HepG2 (cell line): Measurements from ENCODE around the gene ANKRD35. TPM values are rescaled to one million over a fixed set of nuclear protein-coding genes. Genes with fewer than 3 reads are reported as not detected.
A peak's percentile ranks its signal among the peaks of the same experiment; 100 is the strongest.

ENCODE experiments used
- IKZF4 ChIP-seq: sonication (generic); formaldehyde crosslinking; IDR thresholded peaks from 2 replicates; pipeline ENCODE4 v1.5.1; 2020; ENCODE audit warnings: borderline replicate concordance, mild to moderate bottlenecking, low read depth, missing genetic modification reagents; ENCODE audit errors: not compliant biosample characterization
- KAT7 ChIP-seq: IDR thresholded peaks from 2 replicates; pipeline ENCODE4 v1.6.1; 2018; ENCODE audit warnings: borderline replicate concordance, missing compliant biosample characterization
- KLF9 ChIP-seq: IDR thresholded peaks from 2 replicates; pipeline ENCODE4 v1.6.1; 2016; ENCODE audit warnings: low read depth
- SAP130 ChIP-seq: IDR thresholded peaks from 2 replicates; pipeline ENCODE4 v1.6.1; 2016; ENCODE audit warnings: low read depth
- SP5 ChIP-seq: IDR thresholded peaks from 2 replicates; pipeline ENCODE4 v1.6.1; 2016; ENCODE audit warnings: low read depth, borderline replicate concordance
- ZNF44 ChIP-seq: sonication (generic); formaldehyde crosslinking; IDR thresholded peaks from 2 replicates; pipeline ENCODE4 v1.5.1; 2020; ENCODE audit warnings: mild to moderate bottlenecking, missing genetic modification reagents
- ZNF572 ChIP-seq: sonication (generic); formaldehyde crosslinking; IDR thresholded peaks from 2 replicates; pipeline ENCODE4 v1.5.1; 2020; ENCODE audit warnings: mild to moderate bottlenecking, missing genetic modification reagents
- ZNF781 ChIP-seq: sonication (generic); formaldehyde crosslinking; IDR thresholded peaks from 2 replicates; pipeline ENCODE4 v1.5.1; 2020; ENCODE audit warnings: borderline replicate concordance, mild to moderate bottlenecking, missing genetic modification reagents; ENCODE audit errors: not compliant biosample characterization
- polyA plus RNA-seq, 8 experiments: library from polyadenylated mRNA; depleted of rRNA in 3 of 8; stranded (reverse) in 7 of 8; unstranded in 1 of 8; fragments of >200 nt; fragmentation: Illumina TruSeq in 4 of 8; extraction: Trizol in 4 of 8; gene quantifications; 2 replicates each; pipeline versions ENCODE4 v1.2.1 to v1.2.3, GENCODE V29; 2011 to 2016; ENCODE audit warnings: low read depth in 4 of 8, missing spikeins in 1 of 8, mixed read lengths in 1 of 8; ENCODE audit not compliant: insufficient read depth in 1 of 8
- total RNA-seq, 5 experiments: library from RNA; depleted of rRNA; stranded (reverse); fragments of >200 nt; fragmentation: Illumina TruSeq; extraction: Trizol; gene quantifications; 2 replicates each; pipeline ENCODE4 v1.2.3, GENCODE V29; 2016; ENCODE audit warnings: low read depth in 1 of 5
- TF ChIP-seq, protein P1 (sequence below): sonication (generic); formaldehyde crosslinking; conservative IDR thresholded peaks from 2 replicates; pipeline ENCODE4 v1.4.0; 2020; ENCODE audit warnings: missing genetic modification reagents
- TF ChIP-seq, protein P2 (sequence below): sonication (generic); formaldehyde crosslinking; conservative IDR thresholded peaks from 2 replicates; pipeline ENCODE4 v1.4.0; 2020; ENCODE audit warnings: missing genetic modification reagents
- TF ChIP-seq, protein P3 (sequence below): IDR thresholded peaks from 2 replicates; pipeline ENCODE4 v1.6.1; 2016; ENCODE audit warnings: missing compliant biosample characterization, missing genetic modification reagents, borderline replicate concordance
- TF ChIP-seq, protein P4 (sequence below): sonication (generic); formaldehyde crosslinking; IDR thresholded peaks from 2 replicates; pipeline ENCODE4 v1.5.1; 2020; ENCODE audit warnings: missing genetic modification reagents, mild to moderate bottlenecking, borderline replicate concordance
- TF ChIP-seq, protein P5 (sequence below): sonication (generic); formaldehyde crosslinking; IDR thresholded peaks from 2 replicates; pipeline ENCODE4 v1.4.0; 2020; ENCODE audit warnings: missing genetic modification reagents
- TF ChIP-seq, protein P6 (sequence below): sonication (generic); formaldehyde crosslinking; conservative IDR thresholded peaks from 2 replicates; pipeline ENCODE4 v1.4.0; 2020; ENCODE audit warnings: missing genetic modification reagents

The ANKRD35 gene
- total and polyA plus RNA-seq, 2 of the 13 experiments (the other 11 are each of a cell fraction or from before 2014, with no cell fraction given), result 0.02 TPM; not detected in 1

DNA sequence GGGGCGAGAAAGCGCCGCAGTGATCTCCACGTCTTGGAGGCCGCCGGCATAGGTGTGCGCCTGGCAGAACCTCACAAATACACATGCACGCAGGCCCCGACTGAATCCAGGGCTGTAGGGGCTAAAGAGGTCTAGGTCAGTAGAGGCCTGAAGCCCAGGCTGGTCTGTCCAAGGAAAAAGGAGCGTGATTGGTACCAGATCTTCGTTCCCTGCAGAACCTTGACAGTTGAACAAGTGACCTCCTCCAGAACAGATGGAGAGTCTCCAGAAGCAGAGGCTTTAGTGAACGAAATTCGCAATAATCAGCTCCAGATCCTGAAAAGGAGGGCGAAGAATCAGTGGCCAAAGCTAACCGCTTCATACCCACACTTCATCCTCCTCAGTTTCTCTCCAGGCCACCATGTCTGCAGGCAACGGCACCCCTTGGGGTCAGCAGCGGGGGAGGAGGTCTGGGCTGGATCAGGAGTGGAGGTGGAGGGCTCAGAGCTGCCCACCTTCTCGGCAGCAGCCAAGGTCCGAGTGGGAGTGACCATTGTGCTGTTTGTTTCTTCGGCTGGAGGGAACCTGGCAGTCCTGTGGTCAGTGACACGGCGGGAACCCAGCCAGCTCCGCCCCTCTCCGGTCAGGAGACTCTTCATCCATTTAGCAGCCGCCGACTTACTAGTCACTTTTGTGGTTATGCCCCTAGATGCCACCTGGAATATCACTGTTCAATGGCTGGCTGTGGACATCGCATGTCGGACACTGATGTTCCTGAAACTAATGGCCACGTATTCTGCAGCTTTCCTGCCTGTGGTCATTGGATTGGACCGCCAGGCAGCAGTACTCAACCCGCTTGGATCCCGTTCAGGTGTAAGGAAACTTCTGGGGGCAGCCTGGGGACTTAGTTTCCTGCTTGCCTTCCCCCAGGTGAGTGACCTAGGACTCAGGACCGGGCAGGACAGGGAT lies 33.6 kb upstream of the ANKRD35 start (continued):
- 0 out of 2 replicates have a peak, but pooled peaks have one; percentile 58 for TF ChIP-seq ZNF572
- peak; percentile 24; the same call in 1 of the 2 replicates for TF ChIP-seq KLF9 (CRISPR knock-in tag)
- TF ChIP-seq, protein P1, sequence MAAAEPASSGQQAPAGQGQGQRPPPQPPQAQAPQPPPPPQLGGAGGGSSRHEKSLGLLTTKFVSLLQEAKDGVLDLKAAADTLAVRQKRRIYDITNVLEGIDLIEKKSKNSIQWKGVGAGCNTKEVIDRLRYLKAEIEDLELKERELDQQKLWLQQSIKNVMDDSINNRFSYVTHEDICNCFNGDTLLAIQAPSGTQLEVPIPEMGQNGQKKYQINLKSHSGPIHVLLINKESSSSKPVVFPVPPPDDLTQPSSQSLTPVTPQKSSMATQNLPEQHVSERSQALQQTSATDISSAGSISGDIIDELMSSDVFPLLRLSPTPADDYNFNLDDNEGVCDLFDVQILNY, result 0 out of 2 replicates have a peak, but pooled peaks have one; percentile 36
- TF ChIP-seq SAP130 (CRISPR knock-in tag), result peak; percentile 35
- TF ChIP-seq, protein P2, sequence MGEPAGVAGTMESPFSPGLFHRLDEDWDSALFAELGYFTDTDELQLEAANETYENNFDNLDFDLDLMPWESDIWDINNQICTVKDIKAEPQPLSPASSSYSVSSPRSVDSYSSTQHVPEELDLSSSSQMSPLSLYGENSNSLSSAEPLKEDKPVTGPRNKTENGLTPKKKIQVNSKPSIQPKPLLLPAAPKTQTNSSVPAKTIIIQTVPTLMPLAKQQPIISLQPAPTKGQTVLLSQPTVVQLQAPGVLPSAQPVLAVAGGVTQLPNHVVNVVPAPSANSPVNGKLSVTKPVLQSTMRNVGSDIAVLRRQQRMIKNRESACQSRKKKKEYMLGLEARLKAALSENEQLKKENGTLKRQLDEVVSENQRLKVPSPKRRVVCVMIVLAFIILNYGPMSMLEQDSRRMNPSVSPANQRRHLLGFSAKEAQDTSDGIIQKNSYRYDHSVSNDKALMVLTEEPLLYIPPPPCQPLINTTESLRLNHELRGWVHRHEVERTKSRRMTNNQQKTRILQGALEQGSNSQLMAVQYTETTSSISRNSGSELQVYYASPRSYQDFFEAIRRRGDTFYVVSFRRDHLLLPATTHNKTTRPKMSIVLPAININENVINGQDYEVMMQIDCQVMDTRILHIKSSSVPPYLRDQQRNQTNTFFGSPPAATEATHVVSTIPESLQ (CRISPR knock-in tag), result no peak
- TF ChIP-seq, protein P3, sequence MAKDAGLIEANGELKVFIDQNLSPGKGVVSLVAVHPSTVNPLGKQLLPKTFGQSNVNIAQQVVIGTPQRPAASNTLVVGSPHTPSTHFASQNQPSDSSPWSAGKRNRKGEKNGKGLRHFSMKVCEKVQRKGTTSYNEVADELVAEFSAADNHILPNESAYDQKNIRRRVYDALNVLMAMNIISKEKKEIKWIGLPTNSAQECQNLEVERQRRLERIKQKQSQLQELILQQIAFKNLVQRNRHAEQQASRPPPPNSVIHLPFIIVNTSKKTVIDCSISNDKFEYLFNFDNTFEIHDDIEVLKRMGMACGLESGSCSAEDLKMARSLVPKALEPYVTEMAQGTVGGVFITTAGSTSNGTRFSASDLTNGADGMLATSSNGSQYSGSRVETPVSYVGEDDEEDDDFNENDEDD (CRISPR knock-in tag), result peak; percentile 65; the same call in 1 of the 2 replicates
- peak; percentile 33 for TF ChIP-seq ZNF781 (CRISPR knock-in tag)
- TF ChIP-seq, protein P4, sequence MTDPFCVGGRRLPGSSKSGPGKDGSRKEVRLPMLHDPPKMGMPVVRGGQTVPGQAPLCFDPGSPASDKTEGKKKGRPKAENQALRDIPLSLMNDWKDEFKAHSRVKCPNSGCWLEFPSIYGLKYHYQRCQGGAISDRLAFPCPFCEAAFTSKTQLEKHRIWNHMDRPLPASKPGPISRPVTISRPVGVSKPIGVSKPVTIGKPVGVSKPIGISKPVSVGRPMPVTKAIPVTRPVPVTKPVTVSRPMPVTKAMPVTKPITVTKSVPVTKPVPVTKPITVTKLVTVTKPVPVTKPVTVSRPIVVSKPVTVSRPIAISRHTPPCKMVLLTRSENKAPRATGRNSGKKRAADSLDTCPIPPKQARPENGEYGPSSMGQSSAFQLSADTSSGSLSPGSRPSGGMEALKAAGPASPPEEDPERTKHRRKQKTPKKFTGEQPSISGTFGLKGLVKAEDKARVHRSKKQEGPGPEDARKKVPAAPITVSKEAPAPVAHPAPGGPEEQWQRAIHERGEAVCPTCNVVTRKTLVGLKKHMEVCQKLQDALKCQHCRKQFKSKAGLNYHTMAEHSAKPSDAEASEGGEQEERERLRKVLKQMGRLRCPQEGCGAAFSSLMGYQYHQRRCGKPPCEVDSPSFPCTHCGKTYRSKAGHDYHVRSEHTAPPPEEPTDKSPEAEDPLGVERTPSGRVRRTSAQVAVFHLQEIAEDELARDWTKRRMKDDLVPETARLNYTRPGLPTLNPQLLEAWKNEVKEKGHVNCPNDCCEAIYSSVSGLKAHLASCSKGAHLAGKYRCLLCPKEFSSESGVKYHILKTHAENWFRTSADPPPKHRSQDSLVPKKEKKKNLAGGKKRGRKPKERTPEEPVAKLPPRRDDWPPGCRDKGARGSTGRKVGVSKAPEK (CRISPR knock-in tag), result 0 out of 2 replicates have a peak, but pooled peaks have one; percentile 31
- peak; percentile 36 for TF ChIP-seq SP5 (CRISPR knock-in tag)
- TF ChIP-seq, protein P5, sequence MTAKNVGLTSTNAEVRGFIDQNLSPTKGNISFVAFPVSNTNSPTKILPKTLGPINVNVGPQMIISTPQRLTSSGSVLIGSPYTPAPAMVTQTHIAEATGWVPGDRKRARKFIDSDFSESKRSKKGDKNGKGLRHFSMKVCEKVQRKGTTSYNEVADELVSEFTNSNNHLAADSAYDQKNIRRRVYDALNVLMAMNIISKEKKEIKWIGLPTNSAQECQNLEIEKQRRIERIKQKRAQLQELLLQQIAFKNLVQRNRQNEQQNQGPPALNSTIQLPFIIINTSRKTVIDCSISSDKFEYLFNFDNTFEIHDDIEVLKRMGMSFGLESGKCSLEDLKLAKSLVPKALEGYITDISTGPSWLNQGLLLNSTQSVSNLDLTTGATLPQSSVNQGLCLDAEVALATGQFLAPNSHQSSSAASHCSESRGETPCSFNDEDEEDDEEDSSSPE (CRISPR knock-in tag), result peak; percentile 35; the same call in 1 of the 2 replicates
- TF ChIP-seq KAT7, result 0 out of 2 replicates have a peak, but pooled peaks have one; percentile 6
- TF ChIP-seq IKZF4 (CRISPR knock-in tag), result peak; percentile 47
- no peak for TF ChIP-seq ZNF44 (CRISPR knock-in tag)
- TF ChIP-seq, protein P6, sequence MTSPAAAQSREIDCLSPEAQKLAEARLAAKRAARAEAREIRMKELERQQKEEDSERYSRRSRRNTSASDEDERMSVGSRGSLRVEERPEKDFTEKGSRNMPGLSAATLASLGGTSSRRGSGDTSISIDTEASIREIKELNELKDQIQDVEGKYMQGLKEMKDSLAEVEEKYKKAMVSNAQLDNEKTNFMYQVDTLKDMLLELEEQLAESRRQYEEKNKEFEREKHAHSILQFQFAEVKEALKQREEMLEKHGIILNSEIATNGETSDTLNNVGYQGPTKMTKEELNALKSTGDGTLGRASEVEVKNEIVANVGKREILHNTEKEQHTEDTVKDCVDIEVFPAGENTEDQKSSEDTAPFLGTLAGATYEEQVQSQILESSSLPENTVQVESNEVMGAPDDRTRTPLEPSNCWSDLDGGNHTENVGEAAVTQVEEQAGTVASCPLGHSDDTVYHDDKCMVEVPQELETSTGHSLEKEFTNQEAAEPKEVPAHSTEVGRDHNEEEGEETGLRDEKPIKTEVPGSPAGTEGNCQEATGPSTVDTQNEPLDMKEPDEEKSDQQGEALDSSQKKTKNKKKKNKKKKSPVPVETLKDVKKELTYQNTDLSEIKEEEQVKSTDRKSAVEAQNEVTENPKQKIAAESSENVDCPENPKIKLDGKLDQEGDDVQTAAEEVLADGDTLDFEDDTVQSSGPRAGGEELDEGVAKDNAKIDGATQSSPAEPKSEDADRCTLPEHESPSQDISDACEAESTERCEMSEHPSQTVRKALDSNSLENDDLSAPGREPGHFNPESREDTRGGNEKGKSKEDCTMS (CRISPR knock-in tag), result no peak
